ENCODE data around the gene LHCGR.

DNA sequence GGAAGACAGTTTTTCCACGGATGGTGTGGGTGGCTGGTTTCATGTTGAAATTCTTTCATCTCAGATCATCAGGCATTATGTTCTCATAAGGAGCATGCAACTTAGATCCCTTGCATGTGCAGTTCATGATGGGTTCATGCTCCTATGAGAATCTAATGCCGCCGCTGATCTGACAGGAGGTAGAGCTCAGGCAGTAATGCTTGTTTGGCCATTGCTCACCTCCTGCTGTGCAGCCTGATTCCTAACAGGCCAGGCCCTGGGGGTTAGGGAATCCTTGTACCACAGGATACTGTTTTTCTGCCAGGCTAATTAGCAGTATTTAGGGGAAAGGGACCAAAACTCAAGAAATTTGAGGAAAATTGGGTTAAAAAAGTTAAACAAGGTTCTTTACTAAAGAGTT is 5.3 kb upstream of the LHCGR start:
- TF ChIP-seq EP300 (IDR thresholded peaks at IDR 0.05), result no peak
- no peak for TF ChIP-seq CTCF (IDR thresholded peaks at IDR 0.05)
- no peak for TF ChIP-seq POLR2AphosphoS5 (IDR thresholded peaks at IDR 0.05)

All from sigmoid colon (tissue), 4 donors.